HFFc6 (cell line): ENCODE data around the gene NPFFR1. TPM values are rescaled to one million over a fixed set of nuclear protein-coding genes. Genes with fewer than 3 reads are reported as not detected.
"Not testable (repeated sequence)": the region's sequence is repeated elsewhere in the genome, so short reads cannot be mapped to it uniquely, and the experiment has no call there.

ENCODE experiments used
- DNase-seq: peaks from one replicate; pipeline ENCODE4 v3.0.0-alpha.2; 2018
- H3K27ac Mint-ChIP-seq: 2 replicates; pipeline ENCODE4 v1.8.0; 2020; ENCODE audit warnings: mild to moderate bottlenecking, mixed read lengths
- H3K27me3 Mint-ChIP-seq: 2 replicates; pipeline ENCODE4 v1.8.0; 2021; ENCODE audit warnings: mild to moderate bottlenecking, moderate library complexity, mixed read lengths; ENCODE audit not compliant: insufficient read depth
- H3K36me3 Mint-ChIP-seq: 2 replicates; pipeline ENCODE4 v1.8.0; 2021; ENCODE audit warnings: low read depth, mixed read lengths
- H3K4me1 Mint-ChIP-seq: 2 replicates; pipeline ENCODE4 v1.8.0; 2020; ENCODE audit warnings: low read depth, mixed read lengths
- H3K4me3 Mint-ChIP-seq: 2 replicates; pipeline ENCODE4 v1.8.0; 2020; ENCODE audit warnings: mild to moderate bottlenecking, moderate library complexity, mixed read lengths
- H3K9me3 Mint-ChIP-seq: 2 replicates; pipeline ENCODE4 v1.8.0; 2020; ENCODE audit warnings: mild to moderate bottlenecking, mixed read lengths
- total RNA-seq, 6 experiments: library from RNA; stranded (reverse); fragmentation: NEBNext Ultra II Directional; extraction: Animal tissue kit (Norgen Biotek cat#: 25700); gene quantifications; 2 replicates in 1 of 6; 3 replicates in 5 of 6; pipeline ENCODE4 v1.2.3, GENCODE V29; 2021
- TF ChIP-seq, protein P1 (sequence below): fragments of 200-600 bp; sonication (generic); IDR thresholded peaks from 2 replicates; pipeline ENCODE4 v1.5.0; 2021; ENCODE audit warnings: antibody characterized with exemption, mild to moderate bottlenecking

The NPFFR1 gene
- total RNA-seq, 6 experiments from 2014 or later: not detected

DNA sequence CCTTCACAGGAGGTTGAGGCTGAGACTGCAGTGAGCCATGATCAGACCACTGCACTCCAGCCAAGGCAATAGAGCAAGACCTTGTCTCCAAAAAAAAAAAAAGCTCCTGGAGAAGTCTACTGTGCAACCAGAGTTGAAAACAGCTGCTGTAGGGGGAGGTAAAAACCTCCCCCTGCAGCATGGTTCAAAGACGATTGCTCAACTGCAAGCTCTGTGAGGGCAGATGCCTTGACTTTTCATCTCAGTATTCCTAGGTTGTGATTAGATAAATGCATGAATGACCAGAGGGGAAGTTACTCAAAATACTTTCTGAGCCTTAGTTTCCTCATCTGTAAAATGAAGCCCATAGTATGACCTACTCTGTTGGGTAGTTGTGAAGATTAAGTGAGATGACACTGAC, 25.6 kb downstream of the NPFFR1 start:
- DNase-seq: no peak
- H3K27me3 Mint-ChIP-seq: peaks cover 58% of the 10 kb centered on the region
- no peak overlapping the region for H3K27ac Mint-ChIP-seq
- H3K4me1 Mint-ChIP-seq: no peaks in the 10 kb centered on the region
- H3K36me3 Mint-ChIP-seq: peaks cover 8% of the 10 kb centered on the region
- TF ChIP-seq, protein P1, sequence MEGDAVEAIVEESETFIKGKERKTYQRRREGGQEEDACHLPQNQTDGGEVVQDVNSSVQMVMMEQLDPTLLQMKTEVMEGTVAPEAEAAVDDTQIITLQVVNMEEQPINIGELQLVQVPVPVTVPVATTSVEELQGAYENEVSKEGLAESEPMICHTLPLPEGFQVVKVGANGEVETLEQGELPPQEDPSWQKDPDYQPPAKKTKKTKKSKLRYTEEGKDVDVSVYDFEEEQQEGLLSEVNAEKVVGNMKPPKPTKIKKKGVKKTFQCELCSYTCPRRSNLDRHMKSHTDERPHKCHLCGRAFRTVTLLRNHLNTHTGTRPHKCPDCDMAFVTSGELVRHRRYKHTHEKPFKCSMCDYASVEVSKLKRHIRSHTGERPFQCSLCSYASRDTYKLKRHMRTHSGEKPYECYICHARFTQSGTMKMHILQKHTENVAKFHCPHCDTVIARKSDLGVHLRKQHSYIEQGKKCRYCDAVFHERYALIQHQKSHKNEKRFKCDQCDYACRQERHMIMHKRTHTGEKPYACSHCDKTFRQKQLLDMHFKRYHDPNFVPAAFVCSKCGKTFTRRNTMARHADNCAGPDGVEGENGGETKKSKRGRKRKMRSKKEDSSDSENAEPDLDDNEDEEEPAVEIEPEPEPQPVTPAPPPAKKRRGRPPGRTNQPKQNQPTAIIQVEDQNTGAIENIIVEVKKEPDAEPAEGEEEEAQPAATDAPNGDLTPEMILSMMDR: no peak
- no peak overlapping the region for H3K4me3 Mint-ChIP-seq
- peaks cover 11% of the 10 kb centered on the region for H3K9me3 Mint-ChIP-seq

- not testable (repeated sequence) for H3K27ac Mint-ChIP-seq, H3K4me1 Mint-ChIP-seq, DNase-seq, H3K4me3 Mint-ChIP-seq, H3K36me3 Mint-ChIP-seq
- H3K9me3 Mint-ChIP-seq: peaks cover 11% of the 10 kb centered on the region
- peaks cover 62% of the 10 kb centered on the region for H3K27me3 Mint-ChIP-seq
Observed at GRCh38 chr10:70257816-70258215, 26.0 kb downstream of the NPFFR1 start.

GRCh38 chr10:70256463-70256862, 27.3 kb downstream of the NPFFR1 start:
- H3K36me3 Mint-ChIP-seq: peaks cover 6% of the 10 kb centered on the region
- H3K4me1 Mint-ChIP-seq: no peaks in the 10 kb centered on the region
- peaks cover 65% of the 10 kb centered on the region for H3K27me3 Mint-ChIP-seq
- peaks cover 8% of the 10 kb centered on the region for H3K9me3 Mint-ChIP-seq
- H3K4me3 Mint-ChIP-seq: no peak overlapping the region
- no peak for DNase-seq
- TF ChIP-seq, protein P1: no peak
- H3K27ac Mint-ChIP-seq: no peak overlapping the region

DNA sequence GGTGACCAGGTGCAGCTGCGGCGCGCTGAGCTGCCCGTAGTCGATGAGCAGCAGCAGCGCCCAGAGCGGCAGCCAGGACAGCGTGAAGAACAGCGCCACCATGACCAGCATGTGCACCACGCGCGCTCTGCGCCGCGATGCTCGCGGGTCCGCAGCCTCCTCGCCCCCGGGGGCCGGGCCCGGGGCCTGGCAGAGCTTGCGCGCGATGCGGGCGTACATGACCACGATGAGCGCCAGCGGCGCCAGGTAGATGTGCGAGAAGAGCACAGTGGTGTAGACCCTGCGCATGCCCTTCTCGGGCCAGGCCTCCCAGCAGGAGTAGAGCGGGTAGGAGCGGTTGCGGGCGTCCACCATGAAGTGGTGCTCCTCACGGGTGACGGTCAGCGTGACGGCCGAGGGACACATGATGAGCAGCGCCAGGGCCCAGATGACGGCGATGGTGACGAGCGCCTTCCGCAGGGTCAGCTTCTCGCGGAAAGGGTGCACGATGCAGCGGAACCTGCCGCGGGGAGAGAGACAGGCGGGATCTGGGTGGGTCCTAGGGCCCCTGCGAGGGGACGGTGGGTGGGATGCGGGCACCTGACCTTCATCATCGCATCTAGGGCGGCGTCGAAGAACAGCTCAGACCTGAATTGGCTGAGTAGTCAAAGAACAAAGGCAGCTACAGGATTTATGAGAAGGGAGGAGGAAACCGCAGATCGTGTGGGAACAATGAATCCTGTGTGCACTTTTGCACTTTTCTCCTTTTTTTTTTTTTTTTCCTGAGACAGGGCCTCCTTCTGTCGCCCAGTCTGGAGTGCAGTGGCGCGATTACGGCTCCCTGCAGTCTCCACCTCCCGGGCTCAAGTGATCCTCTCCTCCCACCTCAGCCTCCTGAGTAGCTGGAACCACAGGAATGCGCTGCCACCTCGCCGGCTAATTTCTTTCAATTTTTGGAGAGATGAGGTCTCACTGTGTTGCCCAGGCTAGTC, 28.2 kb downstream of the NPFFR1 start:
- H3K27ac Mint-ChIP-seq: no peak overlapping the region
- H3K4me1 Mint-ChIP-seq: no peaks in the 10 kb centered on the region
- H3K9me3 Mint-ChIP-seq: no peaks in the 10 kb centered on the region; the same call in none of the 2 replicates
- no peak for DNase-seq
- no peaks in the 10 kb centered on the region for H3K36me3 Mint-ChIP-seq
- no peak overlapping the region for H3K4me3 Mint-ChIP-seq
- TF ChIP-seq, protein P1: no peak
- H3K27me3 Mint-ChIP-seq: peaks cover 63% of the 10 kb centered on the region

DNA sequence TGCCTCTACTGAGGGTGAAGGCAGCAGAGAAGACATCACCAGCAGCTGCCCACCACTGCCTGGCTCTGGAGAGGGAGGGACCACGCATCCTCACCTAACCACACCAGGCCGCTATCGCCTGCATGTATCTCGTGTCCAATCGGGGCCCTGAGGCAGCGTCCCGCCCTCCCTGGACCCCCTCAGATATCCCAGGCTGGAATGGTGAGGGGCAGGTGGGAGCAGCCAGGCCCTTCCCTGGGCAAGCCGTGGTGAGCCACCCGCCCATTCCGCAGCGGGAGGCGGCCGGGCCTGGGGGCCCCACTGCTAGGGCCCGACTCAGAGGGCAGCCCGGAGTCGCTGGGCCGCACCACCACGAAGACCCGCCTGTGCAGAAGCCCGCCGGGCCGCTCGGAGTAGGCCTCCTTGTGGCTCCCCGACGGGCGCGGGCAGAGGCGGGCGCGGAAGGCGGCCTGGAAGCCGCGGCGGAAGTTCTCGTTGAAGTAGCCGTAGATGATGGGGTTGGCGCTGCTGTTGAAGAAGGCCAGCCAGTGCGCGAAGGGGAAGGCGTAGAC, 29.0 kb downstream of the NPFFR1 start:
- H3K4me3 Mint-ChIP-seq: no peak overlapping the region
- no peaks in the 10 kb centered on the region for H3K36me3 Mint-ChIP-seq
- H3K4me1 Mint-ChIP-seq: no peaks in the 10 kb centered on the region
- H3K27ac Mint-ChIP-seq: no peak overlapping the region
- DNase-seq: no peak
- peaks cover 69% of the 10 kb centered on the region for H3K27me3 Mint-ChIP-seq
- TF ChIP-seq, protein P1: no peak
- H3K9me3 Mint-ChIP-seq: no peaks in the 10 kb centered on the region; the same call in 1 of the 2 replicates
